ENCODE results near the gene ATP10A. TPM values are rescaled to one million over a fixed set of nuclear protein-coding genes. Genes with fewer than 3 reads are reported as not detected.
A peak's percentile ranks its signal among the peaks of the same experiment; 100 is the strongest.

The ATP10A gene
- 1.9 and 2.6 TPM in 2 replicates for total RNA-seq (ENCODE audit: low replicate concordance)
- long read RNA-seq, partial matches to known transcripts = 1 of 2 reads
- long read RNA-seq, other reads (novel, unspliced or antisense) = 1 of 2 reads

- TF ChIP-seq CTCF (conservative IDR thresholded peaks at IDR 0.05) = no peak
- H3K27ac Mint-ChIP-seq = peak within 1 kb of the TSS; percentile 34
- H3K9me3 Mint-ChIP-seq = no peaks in the 10 kb centered on the region
- peaks cover 69% of the 10 kb centered on the region for H3K27me3 Mint-ChIP-seq
- no peak for DNase-seq (ENCODE audit: extremely low spot score, unreplicated experiment)
- H3K36me3 Mint-ChIP-seq = no peaks in the 10 kb centered on the region
- H3K4me3 Mint-ChIP-seq = peak within 1 kb of the TSS; percentile 85
- no peaks in the 10 kb centered on the region for H3K4me1 Mint-ChIP-seq (ENCODE audit: unreplicated experiment)
Measured at GRCh38 chr15:25863111-25863967, at the start of gene ATP10A. Gene ATP10A, minus strand, starts transcription at chr15:25863327. Its CDS starts 231 bp downstream, at chr15:25863096.

- H3K27me3 Mint-ChIP-seq = no peaks in the 10 kb centered on the region
- DNase-seq (ENCODE audit: extremely low spot score, unreplicated experiment) = no peak
- H3K9me3 Mint-ChIP-seq = no peaks in the 10 kb centered on the region
- H3K27ac Mint-ChIP-seq = no peak overlapping the region
- no peak for TF ChIP-seq CTCF (conservative IDR thresholded peaks at IDR 0.05)
- no peaks in the 10 kb centered on the region for H3K4me1 Mint-ChIP-seq (ENCODE audit: unreplicated experiment)
- no peaks in the 10 kb centered on the region for H3K36me3 Mint-ChIP-seq
- no peak overlapping the region for H3K4me3 Mint-ChIP-seq
Measured at GRCh38 chr15:25912035-25912434, 48.9 kb upstream of the ATP10A start.

GRCh38 chr15:25910832-25911231 is 47.7 kb upstream of the ATP10A start:
- Mint-ChIP-seq H3K27ac (no peak overlapping the region), H3K9me3 (no peaks in the 10 kb centered on the region), H3K4me1 (ENCODE audit: unreplicated experiment) (no peaks in the 10 kb centered on the region), H3K36me3 (no peaks in the 10 kb centered on the region), H3K4me3 (no peak overlapping the region), H3K27me3 (no peaks in the 10 kb centered on the region)
- TF ChIP-seq CTCF (conservative IDR thresholded peaks at IDR 0.05) = no peak
- DNase-seq (ENCODE audit: extremely low spot score, unreplicated experiment) = no peak

GRCh38 chr15:25909806-25910205 is 46.7 kb upstream of the ATP10A start:
- Mint-ChIP-seq H3K36me3 (no peaks in the 10 kb centered on the region), H3K4me3 (no peak overlapping the region), H3K27ac (no peak overlapping the region), H3K4me1 (ENCODE audit: unreplicated experiment) (no peaks in the 10 kb centered on the region), H3K9me3 (no peaks in the 10 kb centered on the region), H3K27me3 (no peaks in the 10 kb centered on the region)
- no peak for TF ChIP-seq CTCF (conservative IDR thresholded peaks at IDR 0.05)
- no peak for DNase-seq (ENCODE audit: extremely low spot score, unreplicated experiment)

GRCh38 chr15:25909325-25909724 is 46.2 kb upstream of the ATP10A start:
- no peaks in the 10 kb centered on the region for H3K27me3 Mint-ChIP-seq
- no peak for TF ChIP-seq CTCF (conservative IDR thresholded peaks at IDR 0.05)
- no peak overlapping the region for H3K27ac Mint-ChIP-seq
- no peaks in the 10 kb centered on the region for H3K4me1 Mint-ChIP-seq (ENCODE audit: unreplicated experiment)
- no peak for DNase-seq (ENCODE audit: extremely low spot score, unreplicated experiment)
- no peaks in the 10 kb centered on the region for H3K9me3 Mint-ChIP-seq
- no peaks in the 10 kb centered on the region for H3K36me3 Mint-ChIP-seq
- no peak overlapping the region for H3K4me3 Mint-ChIP-seq

All from type B pancreatic cell (in vitro differentiated cells).